Stimulated activated CD4-positive, alpha-beta T cell treated with anti-CD3 and anti-CD28 coated beads, Interleukin-4, amount 100 ng/mL, for 48 hours (primary cell): Measurements from ENCODE around the gene PELI2.
"Not testable (repeated sequence)": the region's sequence is repeated elsewhere in the genome, so short reads cannot be mapped to it uniquely, and the experiment has no call there.

ENCODE experiments used
- DNase-seq, 2 donors: peaks; one replicate each; pipeline ENCODE4 v3.0.0-alpha.2; 2020; ENCODE audit warnings: low read depth in 2 of 2

The PELI2 gene

GRCh38 chr14:56143025-56143424 is 24.8 kb downstream of the PELI2 start:
- no peak for DNase-seq

DNA sequence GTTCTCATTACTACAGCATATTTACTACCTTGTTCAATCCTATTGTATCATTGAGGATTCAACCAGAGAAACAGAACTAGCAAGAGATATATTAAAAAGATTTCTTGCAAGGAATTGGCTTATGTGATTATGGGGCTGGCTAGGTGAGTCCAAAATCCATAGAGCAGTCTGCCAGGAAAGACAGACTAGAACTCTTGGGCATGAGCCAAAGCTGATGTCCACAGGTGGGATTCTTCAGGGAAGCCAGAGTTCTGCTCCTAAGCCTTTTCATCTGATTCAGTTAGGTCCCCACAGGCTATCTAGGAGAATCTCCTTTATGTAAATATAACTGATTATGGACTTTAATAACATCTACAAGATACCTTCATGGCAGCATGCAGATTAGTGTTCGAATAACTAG is 26.0 kb downstream of the PELI2 start:
- DNase-seq: no peak

DNA sequence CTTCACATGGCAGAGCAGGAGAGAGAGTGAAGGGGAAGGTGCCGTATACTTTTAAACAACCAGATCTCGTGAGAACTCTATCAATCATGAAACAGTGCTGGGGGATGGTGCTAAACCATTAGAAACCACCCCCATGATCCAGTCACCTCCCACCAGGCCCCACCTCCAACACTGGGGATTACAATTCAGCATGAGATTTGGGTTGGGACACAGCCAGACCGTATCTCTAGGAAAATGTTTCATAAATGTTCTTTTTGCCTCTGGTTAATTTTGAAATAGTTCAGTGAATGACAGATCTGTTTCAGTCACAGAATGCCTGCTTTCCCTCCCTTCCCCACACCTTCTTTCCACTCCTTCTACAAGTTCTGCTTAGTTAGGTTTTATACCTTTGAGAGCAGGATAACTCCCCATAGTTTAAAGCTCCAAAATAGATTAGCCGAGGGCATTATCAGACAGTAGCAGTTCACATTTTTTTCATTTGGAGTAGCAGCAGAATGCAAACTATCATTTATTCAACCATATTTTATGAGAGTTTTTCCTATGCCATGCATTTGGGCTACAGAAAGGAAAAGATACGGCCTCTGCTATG is 27.1 kb downstream of the PELI2 start:
- no peak for DNase-seq

DNA sequence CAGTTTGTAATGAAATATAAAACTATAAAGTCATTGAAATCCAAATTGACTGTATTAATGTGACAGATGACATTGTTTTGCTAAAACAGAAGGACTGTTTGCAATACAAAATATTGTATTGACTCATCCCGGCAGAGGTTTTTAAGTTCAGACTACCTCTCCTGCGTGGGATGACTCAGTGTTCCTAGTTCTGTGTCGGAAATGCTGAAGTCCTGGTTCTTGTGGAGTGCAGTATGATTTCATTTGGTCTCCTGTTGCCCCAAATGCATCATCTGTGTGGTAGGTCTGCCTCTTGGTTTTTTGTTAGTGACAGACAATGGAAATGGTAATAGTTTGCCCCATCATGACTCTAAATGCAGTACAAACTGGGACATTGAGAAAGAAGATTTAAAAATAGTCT is 27.8 kb downstream of the PELI2 start:
- no peak for DNase-seq

DNA sequence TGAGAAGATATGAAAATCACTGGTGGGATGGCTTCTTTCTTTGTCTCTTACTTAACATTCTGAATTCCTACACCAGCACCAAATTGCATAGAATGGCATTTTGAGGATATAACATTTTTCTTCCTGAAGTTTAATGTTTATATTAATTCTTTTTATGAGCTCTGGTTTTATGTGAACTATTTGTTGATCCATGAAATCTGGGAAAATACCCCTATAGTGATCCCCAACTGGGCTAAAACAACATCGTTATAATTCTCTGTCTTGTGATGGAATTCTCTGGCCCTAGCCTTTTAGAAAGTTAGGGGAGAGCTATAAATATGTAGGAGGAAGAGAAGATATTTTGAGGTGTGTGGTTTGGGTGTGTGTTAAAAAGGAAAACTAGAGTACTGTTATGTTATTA is 29.2 kb downstream of the PELI2 start:
- no peak for DNase-seq

DNA sequence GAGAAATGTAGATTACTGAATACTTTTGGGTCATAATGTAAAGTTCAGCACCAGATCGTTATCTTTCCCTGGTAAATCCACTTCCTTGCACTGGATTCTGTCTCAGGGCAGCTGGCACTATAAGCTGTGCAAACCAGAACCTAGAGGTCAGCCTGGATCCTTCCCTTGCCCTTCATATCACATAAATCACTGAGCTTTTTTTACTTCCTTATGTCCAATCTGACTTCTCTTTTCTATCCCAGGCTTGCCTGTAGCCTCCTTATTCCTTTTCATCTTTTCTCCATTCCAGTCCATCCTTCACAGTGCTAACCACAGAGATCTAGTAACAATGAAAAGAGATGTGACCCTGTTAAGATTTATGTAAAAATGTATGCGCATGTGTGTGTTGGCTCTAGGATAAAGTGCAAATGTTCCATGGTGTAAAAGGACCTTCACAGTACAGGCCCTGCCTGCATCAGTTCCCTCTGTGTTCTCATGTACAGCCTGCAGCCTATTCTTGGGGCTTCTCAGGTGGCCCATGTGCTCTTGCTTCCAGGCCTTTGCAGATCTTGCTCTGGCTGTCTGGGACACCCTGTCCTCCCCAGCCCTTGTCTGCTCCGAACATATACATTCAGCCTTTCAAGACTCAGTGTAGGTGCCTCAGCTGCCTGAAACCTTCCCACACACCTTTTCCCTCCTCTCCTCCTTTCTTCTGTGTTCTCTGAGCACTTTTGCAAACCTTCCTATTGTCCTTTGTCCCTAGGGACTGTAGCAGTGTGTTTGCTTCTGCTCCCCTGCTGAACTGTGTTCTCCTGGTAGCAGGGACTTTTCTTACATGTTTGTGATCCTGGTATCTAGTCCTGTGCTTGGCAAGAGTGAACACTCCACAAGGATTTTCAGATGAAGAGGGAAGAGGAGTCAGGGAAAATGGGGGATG is 30.0 kb downstream of the PELI2 start:
- DNase-seq: no peak

GRCh38 chr14:56149151-56149550 is 30.9 kb downstream of the PELI2 start:
- DNase-seq: no peak

- no peak for DNase-seq
Measured at GRCh38 chr14:56149995-56150394, 31.8 kb downstream of the PELI2 start.

DNA sequence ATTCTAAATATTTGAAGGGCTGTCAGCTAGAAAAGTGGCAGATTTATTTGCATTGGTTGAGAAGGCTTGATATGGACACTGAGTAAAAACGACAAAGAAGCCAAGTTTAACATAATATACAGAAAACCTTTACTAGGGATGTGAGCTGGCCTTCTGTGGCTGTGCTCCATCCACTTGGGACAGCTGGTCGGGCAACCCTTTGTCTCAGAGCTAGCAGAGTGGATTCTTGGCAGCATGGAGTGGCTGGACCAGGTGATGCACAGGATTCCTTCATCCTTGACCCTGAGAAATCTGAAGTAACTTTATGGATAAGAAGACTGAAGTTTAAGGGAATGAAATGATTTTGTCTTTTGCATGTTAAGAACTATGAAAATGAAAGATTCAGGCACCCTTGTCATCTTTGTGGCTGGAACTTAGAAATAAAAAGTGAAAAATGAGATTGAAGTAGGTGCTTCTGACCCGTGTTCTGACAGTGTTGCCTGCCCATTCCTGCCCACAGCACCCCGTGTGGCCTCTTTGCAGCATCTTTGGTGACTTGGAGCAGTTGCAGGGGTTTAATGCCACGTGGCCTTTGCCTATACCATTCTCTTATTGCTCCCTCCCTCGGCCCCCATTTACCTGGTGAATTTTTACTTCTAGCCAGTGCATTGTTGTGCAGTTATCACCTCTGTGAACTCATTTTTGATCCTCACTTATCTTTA is 32.6 kb downstream of the PELI2 start:
- no peak for DNase-seq

- no peak for DNase-seq
Measured at GRCh38 chr14:56152221-56152620, 34.0 kb downstream of the PELI2 start.

DNA sequence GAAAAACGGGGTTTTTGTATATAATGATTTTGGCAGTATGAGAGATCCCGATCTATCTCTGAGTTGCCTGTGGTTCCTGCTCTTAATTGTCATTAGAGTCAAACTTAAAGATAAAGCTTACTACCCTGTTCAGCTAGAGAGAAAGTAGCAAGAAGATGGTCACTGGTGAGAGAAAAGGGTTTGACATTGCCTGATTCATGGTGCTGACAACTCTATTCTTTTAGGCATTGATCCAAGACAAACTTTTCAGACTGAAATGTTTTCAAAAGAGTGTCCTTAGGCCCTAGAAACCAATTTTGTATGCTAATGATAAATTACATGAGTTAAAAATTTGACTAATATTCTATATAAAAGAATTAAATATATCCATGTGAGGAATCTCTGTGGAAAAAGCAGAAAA is 35.1 kb downstream of the PELI2 start:
- no peak for DNase-seq

DNA sequence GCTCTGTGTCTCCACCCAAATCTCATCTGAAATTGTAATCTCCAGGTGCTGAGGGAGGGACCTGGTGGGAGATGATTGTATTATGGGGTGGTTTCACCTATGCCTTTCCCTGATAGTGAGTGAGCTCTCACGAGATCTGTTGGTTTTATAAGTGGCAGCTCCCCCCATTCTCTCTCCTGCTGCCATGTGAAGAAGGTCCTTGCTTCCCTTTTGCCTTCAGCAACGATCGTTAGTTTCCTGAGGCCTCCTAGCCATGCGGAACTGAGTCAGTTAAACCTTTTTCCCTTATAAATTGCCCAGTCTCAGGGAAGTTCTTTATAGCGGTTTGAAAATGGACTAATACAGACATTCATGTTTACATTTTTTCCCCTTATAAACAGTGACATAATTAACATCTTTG is 36.1 kb downstream of the PELI2 start:
- DNase-seq: no peak

GRCh38 chr14:56156096-56156495 is 37.9 kb downstream of the PELI2 start:
- DNase-seq: no peak

- no peak for DNase-seq
Measured at GRCh38 chr14:56159066-56159465, 40.9 kb downstream of the PELI2 start.

- DNase-seq: no peak
Measured at GRCh38 chr14:56160088-56160487, 41.9 kb downstream of the PELI2 start.

- no peak for DNase-seq
Measured at GRCh38 chr14:56161658-56162057, 43.4 kb downstream of the PELI2 start.

DNA sequence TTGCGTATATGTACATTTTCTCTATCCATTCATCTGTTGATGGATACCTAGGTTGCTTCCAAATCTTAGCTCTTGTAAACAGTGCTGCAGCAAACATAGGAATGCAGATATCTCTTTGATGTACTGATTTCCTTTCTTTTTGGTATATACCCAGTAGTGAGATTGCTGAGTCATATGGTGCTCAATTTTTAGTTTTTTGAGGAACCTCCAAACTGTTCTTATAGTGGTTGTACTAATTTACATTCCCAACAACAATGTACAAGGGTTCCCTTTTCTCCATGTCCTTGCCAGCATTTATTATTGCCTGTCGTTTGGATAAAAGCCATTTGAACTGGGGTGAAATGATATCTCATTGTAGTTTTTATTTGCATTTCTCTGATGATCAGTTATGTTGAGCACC is 44.3 kb downstream of the PELI2 start:
- DNase-seq: no peak

GRCh38 chr14:56166579-56166978 is 48.4 kb downstream of the PELI2 start:
- DNase-seq: not testable (repeated sequence)

DNA sequence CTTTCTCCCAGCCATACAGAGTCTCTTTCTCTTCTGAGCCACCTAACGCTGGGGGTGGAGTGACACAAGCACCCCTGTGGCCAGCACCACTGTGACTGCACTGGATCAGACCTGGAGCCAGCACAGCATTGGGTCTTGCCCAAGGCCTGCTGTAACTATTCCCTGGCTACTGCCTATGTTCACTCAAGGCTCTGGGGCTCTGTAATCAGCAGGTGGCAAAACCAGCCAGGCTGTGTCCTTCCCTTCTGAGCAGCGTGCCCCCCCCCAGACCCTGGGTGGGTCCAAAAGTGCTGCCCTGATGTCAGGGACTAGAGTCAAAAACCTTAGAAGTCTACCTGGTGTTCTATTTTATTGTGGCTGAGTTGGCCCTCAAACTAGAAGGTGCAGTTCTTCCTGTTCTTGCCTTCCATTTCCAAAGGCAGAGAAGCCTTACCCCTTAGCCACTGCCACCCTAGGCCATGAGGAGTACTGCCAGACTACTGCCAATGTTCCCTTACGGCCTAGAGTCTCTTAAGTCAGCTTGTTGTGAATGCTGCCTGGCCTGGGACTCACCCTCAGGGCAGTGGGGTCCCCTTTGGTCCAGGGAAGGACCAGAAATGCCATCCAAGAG is 49.9 kb downstream of the PELI2 start:
- no peak for DNase-seq

- DNase-seq: no peak
Measured at GRCh38 chr14:56170028-56170427, 51.8 kb downstream of the PELI2 start.

- no peak for DNase-seq
Measured at GRCh38 chr14:56170877-56171422, 52.7 kb downstream of the PELI2 start.

- no peak for DNase-seq
Measured at GRCh38 chr14:56172074-56172473, 53.9 kb downstream of the PELI2 start.
